Psoas muscle (tissue), 8 donors: ENCODE results near the gene ZNF490. TPM values are rescaled to one million over a fixed set of nuclear protein-coding genes. Genes with fewer than 3 reads are reported as not detected.
"Not testable (repeated sequence)": the region's sequence is repeated elsewhere in the genome, so short reads cannot be mapped to it uniquely, and the experiment has no call there.

Experiments
- ATAC-seq, 4 donors: fragments of 200-7000 bp; cut with Tn5 transposase; one replicate each; pipeline ENCODE4 v1.9.1; 2020; ENCODE audit warnings: moderate library complexity in 3 of 4, mild to moderate bottlenecking in 2 of 4
- DNase-seq, 2 donors: peaks; one replicate each; pipeline ENCODE4 v3.0.0-alpha.2; 2020
- H3K27ac ChIP-seq: fragments of 200-600 bp; one replicate; pipeline ENCODE4 v1.8.0; 2022
- H3K27me3 ChIP-seq, 3 donors: fragments of 200-600 bp in 1 of 3; one replicate each; pipeline versions ENCODE4 v1.6.1 to v1.8.0; 2013 to 2022; ENCODE audit warnings: low read length in 2 of 3, mild to moderate bottlenecking in 2 of 3, moderate library complexity in 1 of 3; ENCODE audit not compliant: insufficient read depth in 3 of 3
- H3K36me3 ChIP-seq, 2 donors: fragments of 200-600 bp in 1 of 2; one replicate each; pipeline versions ENCODE4 v1.6.1 to v1.8.0; 2013 to 2022; ENCODE audit warnings: low read depth in 1 of 2, mild to moderate bottlenecking in 1 of 2, moderate library complexity in 1 of 2; ENCODE audit not compliant: insufficient read depth in 1 of 2
- H3K4me1 ChIP-seq: fragments of 200-600 bp; one replicate; pipeline ENCODE4 v1.8.0; 2022
- H3K4me3 ChIP-seq: fragments of 200-600 bp; one replicate; pipeline ENCODE4 v1.8.0; 2022; ENCODE audit warnings: mild to moderate bottlenecking
- H3K9me3 ChIP-seq: fragments of 200-600 bp; one replicate; pipeline ENCODE4 v1.8.0; 2022
- WGBS, 3 donors: extraction: QIAGEN DNeasy Blood & Tissue Kit; methylation state at CpG; one replicate each; pipeline versions ENCODE4 v1.1.6 to v1.1.7; 2013; 5-methylcytosine and 5-hydroxymethylcytosine counted together
- intact Hi-C, 2 donors: fragments of 100-400 bp; cut with DNase I; formaldehyde crosslinking; loops; one replicate each; pipeline versions ENCODE4 v1.11.0 to v1.14.2; 2022
- polyA plus RNA-seq, 3 donors: library from polyadenylated mRNA; stranded (reverse); fragments of 200-250 nt; gene quantifications; one replicate each; pipeline ENCODE4 v1.2.3, GENCODE V29; 2013
- total RNA-seq, 4 donors: library from RNA; stranded (reverse); fragmentation: NEBNext Ultra II Directional in 2 of 4; extraction: Animal tissue kit (Norgen Biotek cat#: 25700) in 2 of 4; gene quantifications; one replicate each; pipeline versions ENCODE4 v1.2.1 to v1.2.4, GENCODE V29; 2021 to 2023
- TF ChIP-seq, protein P1 (sequence below): fragments of 200-600 bp; IDR thresholded peaks from one replicate; pipeline ENCODE4 v1.8.0; 2022; ENCODE audit warnings: antibody characterized with exemption
- donor health status: healthy with polysubstance abuse.
- donor health status: DM: no; HTN: no; CAD: no; lungs with moderate emphysema.
- donor health status: Bipolar disorder and iron deficiency.
- donor health status: healthy.
- donor health status: DM: yes; HTN: yes; CAD: no.
- donor health status: DM: no; HTN: no; CAD: no.
- donor health status: DM: no; HTN: no; CAD: no.
- donor health status: DM: yes; HTN: yes; CAD: no.

Gene ZNF490
- total and polyA plus RNA-seq, 7 donors = 0.17 to 4.9 (median 1.8) TPM

DNA sequence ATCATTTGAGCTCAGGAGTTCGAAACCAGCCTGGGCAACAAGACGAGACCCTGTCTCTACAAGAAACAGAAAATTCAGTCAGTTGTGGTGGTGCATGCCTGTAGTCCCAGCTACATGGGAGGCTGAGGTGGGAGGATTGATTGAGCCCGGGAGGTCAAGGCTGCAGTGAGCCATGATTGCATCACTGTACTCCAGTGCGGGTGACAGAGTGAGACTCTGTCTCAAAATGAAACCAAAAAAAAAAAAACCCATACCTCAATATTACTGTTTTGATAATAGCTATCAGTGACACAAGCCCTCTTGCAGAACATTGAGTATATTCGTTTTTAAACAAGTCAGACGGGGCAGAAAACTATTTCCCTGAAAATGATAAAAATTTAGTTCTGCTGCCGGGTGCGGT, 16.3 kb upstream of the ZNF490 start:
- no peak overlapping the region for H3K27ac ChIP-seq
- no peaks in the 10 kb centered on the region for H3K27me3 ChIP-seq
- no peak for DNase-seq
- H3K36me3 ChIP-seq = peaks cover 24 to 83% of the 10 kb centered on the region in 2 donors
- no peaks in the 10 kb centered on the region for H3K4me1 ChIP-seq
- no peak for ATAC-seq
- no peak overlapping the region for H3K4me3 ChIP-seq
- WGBS, 3 donors = 86 to 98% (median 90%) methylated on average over 8 of the region's 8 CpGs
- intact Hi-C loops = no loop called here
- TF ChIP-seq, protein P1, sequence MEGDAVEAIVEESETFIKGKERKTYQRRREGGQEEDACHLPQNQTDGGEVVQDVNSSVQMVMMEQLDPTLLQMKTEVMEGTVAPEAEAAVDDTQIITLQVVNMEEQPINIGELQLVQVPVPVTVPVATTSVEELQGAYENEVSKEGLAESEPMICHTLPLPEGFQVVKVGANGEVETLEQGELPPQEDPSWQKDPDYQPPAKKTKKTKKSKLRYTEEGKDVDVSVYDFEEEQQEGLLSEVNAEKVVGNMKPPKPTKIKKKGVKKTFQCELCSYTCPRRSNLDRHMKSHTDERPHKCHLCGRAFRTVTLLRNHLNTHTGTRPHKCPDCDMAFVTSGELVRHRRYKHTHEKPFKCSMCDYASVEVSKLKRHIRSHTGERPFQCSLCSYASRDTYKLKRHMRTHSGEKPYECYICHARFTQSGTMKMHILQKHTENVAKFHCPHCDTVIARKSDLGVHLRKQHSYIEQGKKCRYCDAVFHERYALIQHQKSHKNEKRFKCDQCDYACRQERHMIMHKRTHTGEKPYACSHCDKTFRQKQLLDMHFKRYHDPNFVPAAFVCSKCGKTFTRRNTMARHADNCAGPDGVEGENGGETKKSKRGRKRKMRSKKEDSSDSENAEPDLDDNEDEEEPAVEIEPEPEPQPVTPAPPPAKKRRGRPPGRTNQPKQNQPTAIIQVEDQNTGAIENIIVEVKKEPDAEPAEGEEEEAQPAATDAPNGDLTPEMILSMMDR = no peak
- peaks cover 33% of the 10 kb centered on the region for H3K9me3 ChIP-seq

DNA sequence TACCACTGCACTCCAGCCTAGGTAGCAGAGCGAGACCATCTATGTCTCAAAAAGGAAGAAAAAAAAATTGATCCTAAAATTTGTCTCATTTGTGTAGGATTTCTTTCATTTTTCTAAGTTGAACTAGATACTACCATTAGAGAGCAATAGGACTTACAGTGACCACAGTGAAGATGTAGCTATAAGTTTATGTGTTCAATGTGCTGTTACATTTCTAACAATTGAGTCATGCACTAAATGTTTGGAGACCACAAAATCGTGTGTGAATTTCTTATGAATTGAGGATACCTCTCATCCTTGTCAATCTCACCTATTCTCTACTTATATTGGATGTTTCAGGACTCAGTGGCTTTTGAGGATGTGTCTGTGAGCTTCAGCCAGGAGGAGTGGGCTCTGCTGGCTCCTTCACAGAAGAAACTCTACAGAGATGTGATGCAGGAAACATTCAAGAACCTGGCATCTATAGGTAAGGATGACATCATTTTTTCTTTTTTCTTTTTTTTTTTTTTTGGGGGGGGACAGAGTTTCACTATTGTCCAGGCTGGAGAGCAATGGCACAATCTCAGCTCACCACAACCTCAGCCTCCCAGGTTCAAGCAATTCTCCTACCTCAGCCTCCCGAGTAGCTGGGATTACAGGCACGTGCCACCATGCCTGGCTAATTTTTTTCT, 12.9 kb upstream of the ZNF490 start:
- intact Hi-C loops = no loop called here
- peaks cover 19% of the 10 kb centered on the region for H3K9me3 ChIP-seq
- H3K4me1 ChIP-seq = peaks cover 5% of the 10 kb centered on the region
- no peak overlapping the region for H3K27ac ChIP-seq
- ATAC-seq (no peak), DNase-seq (no peak)
- 84 to 91% (median 90%) methylated on average over 4 of the region's 4 CpGs for WGBS, 3 donors
- TF ChIP-seq, protein P1 = no peak
- H3K36me3 ChIP-seq = peaks cover 16 to 51% of the 10 kb centered on the region in 2 donors
- H3K27me3 ChIP-seq = no peaks in the 10 kb centered on the region
- no peak overlapping the region for H3K4me3 ChIP-seq

DNA sequence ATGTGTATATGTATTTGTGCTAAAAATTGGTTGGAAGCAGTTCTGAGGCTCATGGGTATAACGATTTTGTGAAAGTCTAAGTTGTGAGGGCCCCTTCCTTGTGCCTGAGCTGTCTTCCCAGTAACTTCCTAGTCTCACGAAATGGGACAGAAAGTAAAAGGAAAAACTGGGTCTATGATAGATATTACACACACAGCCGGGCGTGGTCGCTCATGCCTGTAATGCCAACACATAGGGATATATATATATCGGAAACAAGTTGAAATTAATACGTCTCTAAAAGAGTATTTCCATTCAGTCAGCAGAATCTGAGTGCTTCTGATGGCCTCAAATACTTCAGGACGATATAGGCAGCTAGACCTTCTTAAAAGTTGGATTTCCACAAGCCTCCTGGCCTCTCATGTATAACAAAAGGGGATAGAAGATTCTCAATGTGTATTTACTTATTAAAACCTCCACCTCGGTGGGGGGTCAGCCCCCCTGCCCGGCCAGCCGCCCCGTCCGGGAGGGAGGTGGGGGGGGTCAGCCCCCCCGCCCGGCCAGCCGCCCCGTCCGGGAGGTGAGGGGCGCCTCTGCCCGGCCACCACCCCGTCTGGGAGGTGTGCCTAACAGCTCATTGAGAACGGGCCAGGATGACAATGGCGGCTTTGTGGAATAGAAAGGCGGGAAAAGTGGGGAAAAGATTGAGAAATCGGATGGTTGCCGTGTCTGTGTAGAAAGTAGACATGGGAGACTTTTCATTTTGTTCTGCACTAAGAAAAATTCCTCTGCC, 10.8 kb upstream of the ZNF490 start:
- H3K27me3 ChIP-seq, H3K9me3 ChIP-seq, intact Hi-C loops, ATAC-seq, H3K4me3 ChIP-seq, DNase-seq, H3K27ac ChIP-seq: not testable (repeated sequence)
- Histone ChIP-seq H3K4me1 (peaks cover 15% of the 10 kb centered on the region), H3K36me3 (peaks cover 0 to 36% of the 10 kb centered on the region in 2 donors)
- 59 to 73% (median 66%) methylated on average over 17 to 25 of the region's 26 CpGs for WGBS, 3 donors

DNA sequence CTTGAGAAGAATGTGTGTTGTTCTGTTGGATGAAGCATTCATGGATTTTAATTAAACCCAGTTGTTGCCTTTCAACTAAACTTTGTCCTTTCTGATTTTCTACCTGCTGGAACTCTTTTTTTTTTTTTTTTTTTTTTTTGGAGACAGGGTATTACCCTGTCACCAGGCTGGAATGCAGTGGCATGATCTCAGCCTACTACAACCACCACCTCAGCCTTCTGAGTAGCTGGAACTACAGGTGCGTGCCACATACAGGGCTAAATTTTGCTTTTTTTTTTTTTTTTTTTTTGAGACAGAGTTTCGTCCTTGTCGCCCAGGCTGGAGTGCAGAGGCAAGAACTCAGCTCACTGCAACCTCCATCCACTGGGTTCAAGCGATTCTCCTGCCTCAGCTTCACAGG, 7.0 kb upstream of the ZNF490 start:
- Histone ChIP-seq H3K4me1 (peaks cover 37% of the 10 kb centered on the region), H3K27ac (no peak overlapping the region), H3K4me3 (no peak overlapping the region), H3K36me3 (peaks cover 0 to 32% of the 10 kb centered on the region in 2 donors), H3K27me3 (no peaks in the 10 kb centered on the region), H3K9me3 (no peaks in the 10 kb centered on the region)
- intact Hi-C loops = no loop called here
- no peak for DNase-seq
- peak in 2 of 4 donors; percentile 27 to 37 for ATAC-seq
- 69 to 92% (median 80%) methylated on average over 4 of the region's 4 CpGs for WGBS, 3 donors
- TF ChIP-seq, protein P1 = no peak

DNA sequence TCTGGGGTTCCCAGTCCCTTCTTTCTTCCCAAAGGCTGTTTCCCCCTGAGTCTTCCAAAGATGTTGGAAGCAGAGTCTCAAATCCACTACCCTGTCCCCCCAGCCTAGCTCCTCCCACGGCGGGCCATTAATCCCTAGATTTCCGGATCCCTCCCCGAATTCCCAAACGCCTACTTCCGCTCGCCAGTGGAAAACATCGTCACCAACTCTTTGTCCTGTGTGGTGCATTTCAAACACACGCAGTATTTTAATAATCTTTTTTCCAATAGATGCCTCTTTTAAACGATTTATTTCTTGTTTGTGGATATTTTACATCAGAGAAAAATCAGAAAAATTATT, 717 bp upstream of the ZNF490 start:
- intact Hi-C loops = no loop called here
- peak; percentile 77 to 87 (median 79) for ATAC-seq
- Histone ChIP-seq H3K27me3 (no peaks in the 10 kb centered on the region), H3K4me3 (peak overlapping the region; percentile 100), H3K9me3 (no peaks in the 10 kb centered on the region), H3K27ac (peak overlapping the region; percentile 100), H3K36me3 (peaks cover 0 to 60% of the 10 kb centered on the region in 2 donors), H3K4me1 (peaks cover 43% of the 10 kb centered on the region)
- peak; percentile 77 to 86 for DNase-seq
- TF ChIP-seq, protein P1 = no peak
- 0 to 1% (median 0%) methylated on average over 10 of the region's 10 CpGs for WGBS, 3 donors
